ENCODE measurements around the gene PTGIS. TPM values are rescaled to one million over a fixed set of nuclear protein-coding genes. Genes with fewer than 3 reads are reported as not detected.

Gene PTGIS
- total and polyA plus RNA-seq, 2 of the 4 experiments (the other 2 are of a cell fraction), result 1.6 to 2.6 TPM

- CTCF ChIA-PET, result interaction anchor here (0.9 kb wide), 1 partner anchor 10 kb away, joined by 3 read pairs; no protein-coding TSS in a partner anchor
- H3K4me3 ChIP-seq (ENCODE audit: insufficient read depth, low read depth, low read length), result no peak overlapping the region
- no TSS peak for BruUV-seq (replicated peaks)
These were observed 12.9 kb upstream of the PTGIS start for GRCh38 chr20:49580813-49581174.

More at GRCh38 chr20:49580813-49581174, 12.9 kb upstream of the PTGIS start:
- H3K56ac ChIP-seq (ENCODE audit: extremely low read depth, insufficient read depth, low read length), result peak overlapping the region; percentile 47
- H2BK120ac ChIP-seq (ENCODE audit: low read depth, low read length), result peak overlapping the region; percentile 57
- H3K27me3 ChIP-seq (ENCODE audit: control insufficient read depth, insufficient read depth, low read length), result no peaks in the 10 kb centered on the region
- no peaks in the 10 kb centered on the region for H4K20me1 ChIP-seq (ENCODE audit: insufficient read depth, low read length)
- H3K9ac ChIP-seq (ENCODE audit: low read depth, low read length), result peak overlapping the region; percentile 72
- dilution Hi-C loops (cut with HindIII; ENCODE audit: low sequenced_read_pairs, unreplicated experiment) (no loop called here), intact Hi-C loops (cut with micrococcal nuclease) (no loop called here), in situ Hi-C loops (cut with MboI; ENCODE audit: low sequenced_read_pairs) (no loop called here)
- peaks cover 41% of the 10 kb centered on the region for H3K4me1 ChIP-seq (ENCODE audit: control insufficient read depth, insufficient read depth, low read length)
- no peaks in the 10 kb centered on the region for H3K36me3 ChIP-seq (ENCODE audit: control insufficient read depth, insufficient read depth, low read length)
- POLR2A ChIA-PET (ENCODE audit: unreplicated experiment), result no interaction called here
- TF ChIP-seq BHLHE40 (IDR thresholded peaks at IDR 0.05; ENCODE audit: low read depth, low read length) (no peak), FOS (IDR thresholded peaks at IDR 0.05; ENCODE audit: low read depth, low read length) (no peak), MXI1 (IDR thresholded peaks at IDR 0.05; ENCODE audit: borderline replicate concordance, low read depth, low read length) (no peak), MAFK (IDR thresholded peaks at IDR 0.05; ENCODE audit: low read depth, low read length) (no peak), CTCF (conservative IDR thresholded peaks at IDR 0.05; ENCODE audit: low read depth, low read length) (no peak), USF2 (IDR thresholded peaks at IDR 0.05; ENCODE audit: low read depth, low read length) (no peak), ELK1 (IDR thresholded peaks at IDR 0.05; ENCODE audit: borderline replicate concordance, low read depth, low read length) (no peak), SMC3 (IDR thresholded peaks at IDR 0.05; ENCODE audit: low read depth, low read length) (no peak), RAD21 (IDR thresholded peaks at IDR 0.05; ENCODE audit: low read length) (no peak), CEBPB (IDR thresholded peaks at IDR 0.05; ENCODE audit: low read depth, low read length) (no peak), RFX5 (IDR thresholded peaks at IDR 0.05; ENCODE audit: low read depth, low read length) (no peak), MAZ (IDR thresholded peaks at IDR 0.05; ENCODE audit: borderline replicate concordance, low read depth, low read length) (no peak), NFE2L2 (IDR thresholded peaks at IDR 0.05; ENCODE audit: low read depth, low read length) (no peak), POLR2A (IDR thresholded peaks at IDR 0.05; ENCODE audit: low read depth, low read length) (no peak)
- peak overlapping the region; percentile 96 for H4K91ac ChIP-seq (ENCODE audit: insufficient read depth, low read depth, low read length)
- H3K23ac ChIP-seq (ENCODE audit: low read depth, low read length), result peak overlapping the region; percentile 22
- H3K18ac ChIP-seq (ENCODE audit: low read depth, low read length), result peak overlapping the region; percentile 98
- peak overlapping the region; percentile 99; the same call in 1 of the 2 replicates for H3K27ac ChIP-seq (ENCODE audit: insufficient read depth, low read length)
- no peak overlapping the region for H2AK9ac ChIP-seq (replicated peaks; ENCODE audit: low read depth, low read length, poor library complexity)
- H3K4ac ChIP-seq (ENCODE audit: low read depth, low read length), result peak overlapping the region; percentile 76
- peak overlapping the region; percentile 81 for H2BK5ac ChIP-seq (ENCODE audit: low read depth, low read length, poor library complexity, severe bottlenecking)
- H4K5ac ChIP-seq (ENCODE audit: low read depth, low read length), result peak overlapping the region; percentile 97
- DNase-seq, result no peak
- peak overlapping the region; percentile 80 for H2BK20ac ChIP-seq (ENCODE audit: low read depth, low read length)
- H2BK15ac ChIP-seq (ENCODE audit: low read depth, low read length), result peak overlapping the region; percentile 67; the same call in 1 of the 3 replicates
- H4K8ac ChIP-seq (ENCODE audit: low read depth in 2 of 2, low read length in 2 of 2), result peak overlapping the region; percentile 50 to 90
- no CpG with 5 or more reads among the region's 1 CpG for WGBS, 2 experiments (ENCODE audit: extremely low coverage in 2 of 2, insufficient read length in 1 of 2)
- no peak overlapping the region for H2AFZ ChIP-seq (replicated peaks; ENCODE audit: low read length, poor library complexity)
- H3K14ac ChIP-seq (replicated peaks; ENCODE audit: low read depth, low read length), result peak overlapping the region; percentile 44
- H3K9me1 ChIP-seq (ENCODE audit: insufficient read depth, low read length), result peaks cover 3% of the 10 kb centered on the region
- H2AK5ac ChIP-seq (ENCODE audit: low read depth, low read length), result peak overlapping the region; percentile 87
- peaks cover 13% of the 10 kb centered on the region for H3K9me3 ChIP-seq (ENCODE audit: control insufficient read depth, insufficient read depth, low read length)
- peak; percentile 5 for ATAC-seq (ENCODE audit: low read depth)
- H3K4me2 ChIP-seq (ENCODE audit: low read depth, low read length), result peak overlapping the region; percentile 52
- H3K79me1 ChIP-seq (ENCODE audit: low read depth in 1 of 2, low read length in 2 of 2), result no peaks in the 10 kb centered on the region
